ENCODE results near the gene OR9A2. TPM values are rescaled to one million over a fixed set of nuclear protein-coding genes. Genes with fewer than 3 reads are reported as not detected.

The OR9A2 gene
- total RNA-seq, 1 donor from 2014 or later: not detected

DNA sequence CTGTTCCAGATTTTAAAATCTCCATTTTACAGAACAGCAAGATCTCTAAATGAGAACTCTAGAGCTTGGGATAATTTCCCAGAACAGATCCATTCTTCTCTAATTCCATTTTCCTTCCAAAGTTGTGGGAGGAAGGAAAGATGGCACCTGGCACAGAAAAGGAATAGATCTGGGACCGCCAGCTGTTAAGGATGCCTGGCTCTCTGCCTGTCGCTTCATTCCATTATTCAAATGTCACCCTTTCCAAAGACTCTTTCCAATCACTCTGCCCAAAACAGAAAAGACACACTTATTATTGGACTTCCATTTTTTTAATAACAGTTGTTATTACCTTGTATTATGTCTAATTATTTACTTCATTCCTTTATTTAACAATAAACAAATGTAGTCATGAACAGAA is 751 bp upstream of the OR9A2 start:
- Mint-ChIP-seq H3K27me3 (ENCODE audit: unreplicated experiment) (no peaks in the 10 kb centered on the region), H3K27ac (ENCODE audit: unreplicated experiment) (no peak overlapping the region), H3K4me1 (ENCODE audit: unreplicated experiment) (no peaks in the 10 kb centered on the region), H3K4me3 (ENCODE audit: unreplicated experiment) (no peak overlapping the region), H3K9me3 (ENCODE audit: unreplicated experiment) (no peaks in the 10 kb centered on the region), H3K36me3 (ENCODE audit: low read depth, unreplicated experiment) (no peaks in the 10 kb centered on the region)
- TF ChIP-seq, protein P1, sequence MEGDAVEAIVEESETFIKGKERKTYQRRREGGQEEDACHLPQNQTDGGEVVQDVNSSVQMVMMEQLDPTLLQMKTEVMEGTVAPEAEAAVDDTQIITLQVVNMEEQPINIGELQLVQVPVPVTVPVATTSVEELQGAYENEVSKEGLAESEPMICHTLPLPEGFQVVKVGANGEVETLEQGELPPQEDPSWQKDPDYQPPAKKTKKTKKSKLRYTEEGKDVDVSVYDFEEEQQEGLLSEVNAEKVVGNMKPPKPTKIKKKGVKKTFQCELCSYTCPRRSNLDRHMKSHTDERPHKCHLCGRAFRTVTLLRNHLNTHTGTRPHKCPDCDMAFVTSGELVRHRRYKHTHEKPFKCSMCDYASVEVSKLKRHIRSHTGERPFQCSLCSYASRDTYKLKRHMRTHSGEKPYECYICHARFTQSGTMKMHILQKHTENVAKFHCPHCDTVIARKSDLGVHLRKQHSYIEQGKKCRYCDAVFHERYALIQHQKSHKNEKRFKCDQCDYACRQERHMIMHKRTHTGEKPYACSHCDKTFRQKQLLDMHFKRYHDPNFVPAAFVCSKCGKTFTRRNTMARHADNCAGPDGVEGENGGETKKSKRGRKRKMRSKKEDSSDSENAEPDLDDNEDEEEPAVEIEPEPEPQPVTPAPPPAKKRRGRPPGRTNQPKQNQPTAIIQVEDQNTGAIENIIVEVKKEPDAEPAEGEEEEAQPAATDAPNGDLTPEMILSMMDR (IDR thresholded peaks at IDR 0.05; ENCODE audit: unreplicated experiment): no peak
- DNase-seq (ENCODE audit: low spot score): no peak

- H3K36me3 Mint-ChIP-seq (ENCODE audit: low read depth, unreplicated experiment): no peaks in the 10 kb centered on the region
- H3K4me3 Mint-ChIP-seq (ENCODE audit: unreplicated experiment): no peak overlapping the region
- no peak overlapping the region for H3K27ac Mint-ChIP-seq (ENCODE audit: unreplicated experiment)
- DNase-seq (ENCODE audit: low spot score): no peak
- no peaks in the 10 kb centered on the region for H3K4me1 Mint-ChIP-seq (ENCODE audit: unreplicated experiment)
- TF ChIP-seq, protein P1 (IDR thresholded peaks at IDR 0.05; ENCODE audit: unreplicated experiment): no peak
- H3K9me3 Mint-ChIP-seq (ENCODE audit: unreplicated experiment): no peaks in the 10 kb centered on the region
- no peaks in the 10 kb centered on the region for H3K27me3 Mint-ChIP-seq (ENCODE audit: unreplicated experiment)
Observed at GRCh38 chr7:143025371-143025770, 1.6 kb downstream of the OR9A2 start.

- no peak overlapping the region for H3K4me3 Mint-ChIP-seq (ENCODE audit: unreplicated experiment)
- no peaks in the 10 kb centered on the region for H3K4me1 Mint-ChIP-seq (ENCODE audit: unreplicated experiment)
- no peak overlapping the region for H3K27ac Mint-ChIP-seq (ENCODE audit: unreplicated experiment)
- TF ChIP-seq, protein P1 (IDR thresholded peaks at IDR 0.05; ENCODE audit: unreplicated experiment): no peak
- no peak for DNase-seq (ENCODE audit: low spot score)
- no peaks in the 10 kb centered on the region for H3K9me3 Mint-ChIP-seq (ENCODE audit: unreplicated experiment)
- no peaks in the 10 kb centered on the region for H3K36me3 Mint-ChIP-seq (ENCODE audit: low read depth, unreplicated experiment)
- no peaks in the 10 kb centered on the region for H3K27me3 Mint-ChIP-seq (ENCODE audit: unreplicated experiment)
Observed at GRCh38 chr7:143023047-143023446, 3.9 kb downstream of the OR9A2 start.

DNA sequence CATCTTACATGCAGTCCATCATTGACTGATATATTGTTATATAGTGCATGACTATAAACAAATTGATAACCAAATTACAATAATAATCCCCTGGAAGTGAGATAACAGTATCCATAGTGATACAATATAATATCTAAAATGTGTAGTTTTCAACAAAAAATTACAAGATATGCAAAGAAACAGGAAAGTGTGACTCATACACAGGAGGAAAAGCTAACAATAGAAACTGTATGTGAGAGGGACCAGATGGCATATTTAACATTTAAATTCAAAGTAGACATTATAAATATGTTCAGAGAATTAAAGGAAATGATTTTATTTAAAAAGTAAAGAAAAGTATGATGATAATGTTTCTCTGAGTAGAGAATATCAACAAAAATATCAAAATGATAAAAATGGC is 8.0 kb downstream of the OR9A2 start:
- TF ChIP-seq, protein P1 (IDR thresholded peaks at IDR 0.05; ENCODE audit: unreplicated experiment): no peak
- no peak for DNase-seq (ENCODE audit: low spot score)
- Mint-ChIP-seq H3K27me3 (ENCODE audit: unreplicated experiment) (peaks cover 3% of the 10 kb centered on the region), H3K27ac (ENCODE audit: unreplicated experiment) (no peak overlapping the region), H3K4me3 (ENCODE audit: unreplicated experiment) (no peak overlapping the region), H3K9me3 (ENCODE audit: unreplicated experiment) (no peaks in the 10 kb centered on the region), H3K4me1 (ENCODE audit: unreplicated experiment) (no peaks in the 10 kb centered on the region), H3K36me3 (ENCODE audit: low read depth, unreplicated experiment) (no peaks in the 10 kb centered on the region)

DNA sequence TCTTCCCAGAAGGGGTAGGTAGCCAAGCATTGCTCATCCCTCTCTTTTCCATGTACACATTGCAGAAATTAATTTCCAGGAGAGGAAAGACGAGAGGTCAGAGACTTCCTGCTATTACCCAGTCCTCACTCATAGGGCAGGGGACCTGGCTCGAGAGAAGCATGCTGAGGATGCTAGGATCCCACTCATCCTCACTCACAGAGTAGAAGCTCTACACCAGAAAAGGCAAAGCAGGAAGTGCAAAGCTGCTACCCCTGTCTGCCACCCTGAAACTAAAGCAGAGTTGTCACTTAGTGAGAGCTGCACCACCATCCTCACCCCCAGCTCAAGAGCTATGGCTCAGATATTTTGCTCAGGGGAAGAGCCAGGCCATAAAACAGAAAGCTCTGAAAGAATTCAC is 9.9 kb downstream of the OR9A2 start:
- no peaks in the 10 kb centered on the region for H3K36me3 Mint-ChIP-seq (ENCODE audit: low read depth, unreplicated experiment)
- no peak overlapping the region for H3K4me3 Mint-ChIP-seq (ENCODE audit: unreplicated experiment)
- H3K27ac Mint-ChIP-seq (ENCODE audit: unreplicated experiment): no peak overlapping the region
- H3K27me3 Mint-ChIP-seq (ENCODE audit: unreplicated experiment): peaks cover 3% of the 10 kb centered on the region
- DNase-seq (ENCODE audit: low spot score): no peak
- TF ChIP-seq, protein P1 (IDR thresholded peaks at IDR 0.05; ENCODE audit: unreplicated experiment): no peak
- H3K9me3 Mint-ChIP-seq (ENCODE audit: unreplicated experiment): no peaks in the 10 kb centered on the region
- H3K4me1 Mint-ChIP-seq (ENCODE audit: unreplicated experiment): no peaks in the 10 kb centered on the region
